Transverse colon (tissue), 4 donors: ENCODE results near the gene MAFG.

ENCODE experiments used
- POLR2A ChIP-seq: fragments of 450-650 bp; IDR thresholded peaks from one replicate; pipeline ENCODE4 v1.6.1; 2016; ENCODE audit warnings: antibody characterized with exemption, mild to moderate bottlenecking, moderate library complexity
- POLR2AphosphoS5 ChIP-seq, 3 donors: sonication (generic); formaldehyde crosslinking; IDR thresholded peaks; one replicate each; pipeline ENCODE4 v1.6.1; 2016; ENCODE audit warnings: antibody characterized with exemption in 3 of 3
- TF ChIP-seq, protein P1 (sequence below), 5 experiments: fragments of 200-600 bp in 3 of 5; fragments of 450-650 bp in 2 of 5; sonication (generic) in 3 of 5; IDR thresholded peaks; 1 replicate in 2 of 5; 2 replicates in 3 of 5; pipeline ENCODE4 v1.5.1; 2016 to 2017; ENCODE audit warnings: antibody characterized with exemption in 5 of 5, inconsistent platforms in 3 of 5, mild to moderate bottlenecking in 2 of 5, moderate library complexity in 1 of 5

GRCh38 chr17:81968396-81968745 lies 40.8 kb upstream of the MAFG start:
- no peak for TF ChIP-seq POLR2A
- TF ChIP-seq, protein P1, sequence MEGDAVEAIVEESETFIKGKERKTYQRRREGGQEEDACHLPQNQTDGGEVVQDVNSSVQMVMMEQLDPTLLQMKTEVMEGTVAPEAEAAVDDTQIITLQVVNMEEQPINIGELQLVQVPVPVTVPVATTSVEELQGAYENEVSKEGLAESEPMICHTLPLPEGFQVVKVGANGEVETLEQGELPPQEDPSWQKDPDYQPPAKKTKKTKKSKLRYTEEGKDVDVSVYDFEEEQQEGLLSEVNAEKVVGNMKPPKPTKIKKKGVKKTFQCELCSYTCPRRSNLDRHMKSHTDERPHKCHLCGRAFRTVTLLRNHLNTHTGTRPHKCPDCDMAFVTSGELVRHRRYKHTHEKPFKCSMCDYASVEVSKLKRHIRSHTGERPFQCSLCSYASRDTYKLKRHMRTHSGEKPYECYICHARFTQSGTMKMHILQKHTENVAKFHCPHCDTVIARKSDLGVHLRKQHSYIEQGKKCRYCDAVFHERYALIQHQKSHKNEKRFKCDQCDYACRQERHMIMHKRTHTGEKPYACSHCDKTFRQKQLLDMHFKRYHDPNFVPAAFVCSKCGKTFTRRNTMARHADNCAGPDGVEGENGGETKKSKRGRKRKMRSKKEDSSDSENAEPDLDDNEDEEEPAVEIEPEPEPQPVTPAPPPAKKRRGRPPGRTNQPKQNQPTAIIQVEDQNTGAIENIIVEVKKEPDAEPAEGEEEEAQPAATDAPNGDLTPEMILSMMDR (IDR thresholded peaks at IDR 0.05): no peak
- TF ChIP-seq POLR2AphosphoS5 (IDR thresholded peaks at IDR 0.05): no peak
